ENCODE data around the gene C12orf42. TPM values are rescaled to one million over a fixed set of nuclear protein-coding genes. Genes with fewer than 3 reads are reported as not detected.

C12orf42 gene
- total RNA-seq, 1 donor, result not detected

GRCh38 chr12:103348935-103349334 lies 146.8 kb downstream of the C12orf42 start:
- Histone ChIP-seq H3K27ac (ENCODE audit: low read depth, low read length) (no peak overlapping the region), H3K36me3 (ENCODE audit: insufficient read depth, low read length) (no peaks in the 10 kb centered on the region), H3K79me2 (ENCODE audit: insufficient read depth, low read length) (no peaks in the 10 kb centered on the region), H3K27me3 (ENCODE audit: insufficient read depth, low read length) (no peaks in the 10 kb centered on the region), H3K4me1 (ENCODE audit: insufficient read depth, low read length) (no peaks in the 10 kb centered on the region), H3K9me3 (ENCODE audit: low read depth, low read length) (peaks cover 3% of the 10 kb centered on the region), H3K4me3 (ENCODE audit: insufficient read depth, low read length) (no peak overlapping the region), H2AFZ (ENCODE audit: low read length) (no peak overlapping the region), H4K20me1 (ENCODE audit: insufficient read depth, low read length) (no peaks in the 10 kb centered on the region), H3K4me2 (ENCODE audit: insufficient read depth, low read length) (no peak overlapping the region)
- no peak for TF ChIP-seq CTCF (IDR thresholded peaks at IDR 0.05; ENCODE audit: extremely low read depth, low read depth, low read length)
- no peak for DNase-seq (ENCODE audit: insufficient read length, low spot score, missing footprints)

GRCh38 chr12:103336940-103337339 lies 158.8 kb downstream of the C12orf42 start:
- Histone ChIP-seq H4K20me1 (ENCODE audit: insufficient read depth, low read length) (no peaks in the 10 kb centered on the region), H3K27ac (ENCODE audit: low read depth, low read length) (no peak overlapping the region), H3K4me1 (ENCODE audit: insufficient read depth, low read length) (no peaks in the 10 kb centered on the region), H2AFZ (ENCODE audit: low read length) (no peak overlapping the region), H3K36me3 (ENCODE audit: insufficient read depth, low read length) (no peaks in the 10 kb centered on the region), H3K27me3 (ENCODE audit: insufficient read depth, low read length) (no peaks in the 10 kb centered on the region), H3K79me2 (ENCODE audit: insufficient read depth, low read length) (no peaks in the 10 kb centered on the region), H3K9me3 (ENCODE audit: low read depth, low read length) (peaks cover 4% of the 10 kb centered on the region), H3K4me2 (ENCODE audit: insufficient read depth, low read length) (no peak overlapping the region), H3K4me3 (ENCODE audit: insufficient read depth, low read length) (no peak overlapping the region)
- no peak for DNase-seq (ENCODE audit: insufficient read length, low spot score, missing footprints)
- no peak for TF ChIP-seq CTCF (IDR thresholded peaks at IDR 0.05; ENCODE audit: extremely low read depth, low read depth, low read length)

- H3K27me3 ChIP-seq (ENCODE audit: insufficient read depth, low read length), result no peaks in the 10 kb centered on the region
- H3K4me1 ChIP-seq (ENCODE audit: insufficient read depth, low read length), result no peaks in the 10 kb centered on the region
- H3K79me2 ChIP-seq (ENCODE audit: insufficient read depth, low read length), result no peaks in the 10 kb centered on the region
- H3K27ac ChIP-seq (ENCODE audit: low read depth, low read length), result no peak overlapping the region
- no peak for TF ChIP-seq CTCF (IDR thresholded peaks at IDR 0.05; ENCODE audit: extremely low read depth, low read depth, low read length)
- H3K4me3 ChIP-seq (ENCODE audit: insufficient read depth, low read length), result no peak overlapping the region
- no peak overlapping the region for H2AFZ ChIP-seq (ENCODE audit: low read length)
- no peaks in the 10 kb centered on the region for H3K9me3 ChIP-seq (ENCODE audit: low read depth, low read length)
- no peaks in the 10 kb centered on the region for H4K20me1 ChIP-seq (ENCODE audit: insufficient read depth, low read length)
- no peaks in the 10 kb centered on the region for H3K36me3 ChIP-seq (ENCODE audit: insufficient read depth, low read length)
- no peak for DNase-seq (ENCODE audit: insufficient read length, low spot score, missing footprints)
- H3K4me2 ChIP-seq (ENCODE audit: insufficient read depth, low read length), result no peak overlapping the region
Observed at GRCh38 chr12:103334466-103334865, 161.3 kb downstream of the C12orf42 start.

GRCh38 chr12:103333676-103334075 lies 162.1 kb downstream of the C12orf42 start:
- H3K4me3 ChIP-seq (ENCODE audit: insufficient read depth, low read length), result no peak overlapping the region
- H3K4me1 ChIP-seq (ENCODE audit: insufficient read depth, low read length), result no peaks in the 10 kb centered on the region
- no peak for DNase-seq (ENCODE audit: insufficient read length, low spot score, missing footprints)
- no peak for TF ChIP-seq CTCF (IDR thresholded peaks at IDR 0.05; ENCODE audit: extremely low read depth, low read depth, low read length)
- H3K4me2 ChIP-seq (ENCODE audit: insufficient read depth, low read length), result no peak overlapping the region
- H3K9me3 ChIP-seq (ENCODE audit: low read depth, low read length), result no peaks in the 10 kb centered on the region
- no peaks in the 10 kb centered on the region for H3K27me3 ChIP-seq (ENCODE audit: insufficient read depth, low read length)
- no peaks in the 10 kb centered on the region for H3K79me2 ChIP-seq (ENCODE audit: insufficient read depth, low read length)
- no peaks in the 10 kb centered on the region for H3K36me3 ChIP-seq (ENCODE audit: insufficient read depth, low read length)
- no peak overlapping the region for H3K27ac ChIP-seq (ENCODE audit: low read depth, low read length)
- no peaks in the 10 kb centered on the region for H4K20me1 ChIP-seq (ENCODE audit: insufficient read depth, low read length)
- H2AFZ ChIP-seq (ENCODE audit: low read length), result no peak overlapping the region
